A549 (cell line): ENCODE data around the gene CCL23. TPM values are rescaled to one million over a fixed set of nuclear protein-coding genes. Genes with fewer than 3 reads are reported as not detected.

Source experiments
- ATAC-seq, 2 experiments: fragments of 200-7000 bp in 1 of 2; fragments of >200 bp in 1 of 2; cut with Nextera tagmentation in 1 of 2; cut with Tn5 transposase in 1 of 2; 3 replicates each; pipeline versions ENCODE4 v1.8.0 to v1.9.1; 2018 to 2020; ENCODE audit warnings: mild to moderate bottlenecking in 1 of 2, moderate library complexity in 1 of 2
- CTCF ChIA-PET: fragments of 300-600 bp; sonication (Branson Sonifier 250); formaldehyde crosslinking; extraction: SDS; loops from one replicate; lab custom pipeline; 2021; ENCODE audit warnings: antibody characterized with exemption, inconsistent platforms; lab: Yijun Ruan, JAX
- POLR2A ChIA-PET: fragments of 350-600 bp; formaldehyde crosslinking; extraction: SDS; loops from one replicate; lab custom pipeline; 2021; ENCODE audit warnings: antibody characterized with exemption, inconsistent platforms; lab: Yijun Ruan, JAX
- DNase-seq, 2 experiments: peaks; one replicate each; pipeline versions ENCODE4 v3.0.0 to v3.0.0-alpha.2; 2011 to 2016; ENCODE audit warnings: low read depth in 1 of 2, low spot score in 1 of 2
- FAIRE-seq: peaks from 2 replicates; lab custom pipeline; 2011; peaks lifted over from hg19 to GRCh38; lab: Jason Lieb, UNC
- H3K27ac ChIP-seq, 2 experiments: fragments of >200 bp; sonication (Bioruptor Twin); formaldehyde crosslinking; 3 replicates each; pipeline ENCODE4 v1.5.1; 2016 to 2017
- H3K4me1 ChIP-seq: fragments of >200 bp; sonication (Bioruptor Twin); formaldehyde crosslinking; 3 replicates; pipeline ENCODE4 v1.6.1; 2016
- H3K4me2 ChIP-seq: fragments of >200 bp; sonication (Bioruptor Twin); formaldehyde crosslinking; 3 replicates; pipeline ENCODE4 v1.6.1; 2016
- H3K4me3 ChIP-seq: fragments of >200 bp; sonication (Bioruptor Twin); formaldehyde crosslinking; 3 replicates; pipeline ENCODE4 v1.5.1; 2016
- H3K9me3 ChIP-seq: fragments of >200 bp; sonication (Bioruptor Twin); formaldehyde crosslinking; 3 replicates; pipeline ENCODE4 v1.6.1; 2016
- CEBPB ChIP-seq, 2 experiments: fragments of >200 bp in 1 of 2; sonication (Bioruptor Twin) in 1 of 2; formaldehyde crosslinking in 1 of 2; IDR thresholded peaks; 2 replicates each; pipeline ENCODE4 v1.6.1; 2012 to 2016
- CHD2 ChIP-seq: fragments of 150-350 bp; IDR thresholded peaks from 2 replicates; pipeline ENCODE4 v1.6.1; 2014; ENCODE audit warnings: low read length; ENCODE audit not compliant: partially characterized antibody
- EHMT2 ChIP-seq: fragments of 200-600 bp; sonication (generic); IDR thresholded peaks from 2 replicates; pipeline ENCODE4 v1.6.1; 2016; ENCODE audit warnings: antibody characterized with exemption, low read depth, mild to moderate bottlenecking, moderate library complexity
- FOSB ChIP-seq: fragments of 250-450 bp; sonication (Bioruptor Pico); IDR thresholded peaks from 2 replicates; pipeline ENCODE4 v1.5.0; 2020; ENCODE audit warnings: mild to moderate bottlenecking, moderate library complexity
- FOXS1 ChIP-seq: fragments of 250-450 bp; sonication (Bioruptor Pico); IDR thresholded peaks from 2 replicates; pipeline ENCODE4 v1.5.0; 2020; ENCODE audit warnings: mild to moderate bottlenecking, moderate library complexity
- GATA3 ChIP-seq: IDR thresholded peaks from 2 replicates; pipeline ENCODE4 v1.6.1; 2012; ENCODE audit warnings: borderline replicate concordance
- HDAC2 ChIP-seq: fragments of 200-600 bp; sonication (generic); IDR thresholded peaks from 2 replicates; pipeline ENCODE4 v1.6.1; 2016
- HOXA7 ChIP-seq: fragments of 250-450 bp; sonication (Bioruptor Pico); IDR thresholded peaks from 2 replicates; pipeline ENCODE4 v1.5.0; 2020; ENCODE audit warnings: mild to moderate bottlenecking, moderate library complexity
- HOXB5 ChIP-seq: fragments of 250-450 bp; sonication (Bioruptor Pico); IDR thresholded peaks from 2 replicates; pipeline ENCODE4 v1.5.0; 2020; ENCODE audit warnings: mild to moderate bottlenecking, moderate library complexity
- JUN ChIP-seq, 2 experiments: fragments of >200 bp; sonication (Bioruptor Twin); formaldehyde crosslinking; IDR thresholded peaks; 2 replicates in 1 of 2; 3 replicates in 1 of 2; pipeline ENCODE4 v1.6.1; 2016 to 2017
- KDM1A ChIP-seq: fragments of 200-600 bp; sonication (generic); IDR thresholded peaks from 2 replicates; pipeline ENCODE4 v1.6.1; 2016; ENCODE audit warnings: low read depth, mild to moderate bottlenecking
- KDM5A ChIP-seq: fragments of 200-600 bp; sonication (generic); IDR thresholded peaks from 2 replicates; pipeline ENCODE4 v1.6.1; 2016; ENCODE audit warnings: antibody characterized with exemption, mild to moderate bottlenecking
- MAZ ChIP-seq: fragments of 150-350 bp; IDR thresholded peaks from 2 replicates; pipeline ENCODE4 v1.6.1; 2014; ENCODE audit warnings: antibody characterized with exemption, low read depth, low read length, borderline replicate concordance
- MYC ChIP-seq: IDR thresholded peaks from 2 replicates; pipeline ENCODE4 v1.6.1; 2012; ENCODE audit warnings: mild to moderate bottlenecking, inconsistent platforms, low read length, improper control_type of control experiment, borderline replicate concordance
- NFE2L2 ChIP-seq: fragments of 150-350 bp; conservative IDR thresholded peaks from 2 replicates; pipeline ENCODE4 v1.6.1; 2014; ENCODE audit warnings: low read length
- NR3C1 ChIP-seq: fragments of >200 bp; sonication (Bioruptor Twin); formaldehyde crosslinking; IDR thresholded peaks from 3 replicates; pipeline ENCODE4 v1.6.1; 2017
- PHF8 ChIP-seq: fragments of 200-600 bp; sonication (generic); IDR thresholded peaks from 2 replicates; pipeline ENCODE4 v1.6.1; 2016; ENCODE audit warnings: low read depth, mild to moderate bottlenecking, antibody characterized with exemption, moderate library complexity, borderline replicate concordance
- POLR2AphosphoS2 ChIP-seq: conservative IDR thresholded peaks from 2 replicates; pipeline ENCODE4 v1.6.1; 2012; ENCODE audit warnings: low read length, improper control_type of control experiment, inconsistent platforms
- RAD21 ChIP-seq, 2 experiments: fragments of >200 bp in 1 of 2; sonication (Bioruptor Twin) in 1 of 2; formaldehyde crosslinking in 1 of 2; IDR thresholded peaks in 1 of 2; conservative IDR thresholded peaks in 1 of 2; 2 replicates in 1 of 2; 3 replicates in 1 of 2; pipeline ENCODE4 v1.6.1; 2012 to 2018; ENCODE audit warnings: inconsistent platforms in 1 of 2
- TFCP2L1 ChIP-seq: fragments of 250-450 bp; sonication (Bioruptor Pico); IDR thresholded peaks from 2 replicates; pipeline ENCODE4 v1.5.0; 2021; ENCODE audit warnings: mild to moderate bottlenecking
- ZC3H11A ChIP-seq: fragments of 450-650 bp; IDR thresholded peaks from 2 replicates; pipeline ENCODE4 v1.6.1; 2014; ENCODE audit warnings: antibody characterized with exemption, mild to moderate bottlenecking
- ZSCAN20 ChIP-seq: fragments of 250-450 bp; sonication (Bioruptor Pico); IDR thresholded peaks from 2 replicates; pipeline ENCODE4 v1.8.0; 2022; ENCODE audit warnings: mild to moderate bottlenecking, moderate library complexity
- WGBS: methylation state at CpG from one replicate; pipeline ENCODE4 v1.1.6; 2017; ENCODE audit errors: missing lambda C conversion rate; 5-methylcytosine and 5-hydroxymethylcytosine counted together
- polyA plus RNA-seq, 4 experiments: library from polyadenylated mRNA; depleted of rRNA in 3 of 4; stranded (reverse); fragments of >200 nt; fragmentation: RNase III in 1 of 4; extraction: RNeasy Plus Mini Kit Qiagen cat#74134 plus additional on column Dnase treatment in 1 of 4; gene quantifications; 2 replicates in 3 of 4; 3 replicates in 1 of 4; pipeline ENCODE4 v1.2.3, GENCODE V29; 2011 to 2017
- TF ChIP-seq, protein P1 (sequence below): fragments of 450-650 bp; IDR thresholded peaks from 2 replicates; pipeline ENCODE4 v1.6.1; 2014; ENCODE audit warnings: antibody characterized with exemption
- TF ChIP-seq, protein P2 (sequence below): IDR thresholded peaks from 2 replicates; pipeline ENCODE4 v1.6.1; 2012

CCL23 gene
- polyA plus RNA-seq, 2 of the 4 experiments (the other 2 are of a cell fraction), result not detected

DNA sequence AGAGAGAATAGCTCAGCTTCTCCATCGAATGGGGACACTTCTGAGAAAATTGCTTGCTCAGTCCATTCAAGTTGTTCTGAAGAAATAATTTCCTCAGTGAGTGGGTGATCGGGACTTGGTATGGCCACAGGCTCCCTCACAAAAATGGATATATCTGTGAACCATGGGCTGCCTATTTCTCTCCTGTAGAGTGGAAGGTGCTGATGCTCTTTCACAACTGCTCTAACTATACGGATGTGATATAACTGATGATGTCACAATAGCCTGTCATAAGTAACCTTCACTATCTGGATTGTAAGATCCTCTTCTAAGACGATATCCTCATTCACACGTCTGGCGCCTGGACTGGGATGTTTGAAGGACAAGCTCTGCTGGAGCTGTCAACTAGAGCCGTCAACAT lies 41.6 kb upstream of the CCL23 start:
- no peak for DNase-seq
- 26% methylated on average over 7 of the region's 7 CpGs for WGBS
- CTCF ChIA-PET, result interaction anchor here (1.6 kb wide), 1 partner anchor 13 kb away, joined by 4 read pairs; no protein-coding TSS in a partner anchor
- no peak overlapping the region for H3K4me3 ChIP-seq
- H3K27ac ChIP-seq, result no peak overlapping the region
- POLR2A ChIA-PET, result no interaction called here
- ATAC-seq, result no peak
- H3K4me1 ChIP-seq, result no peaks in the 10 kb centered on the region
- H3K9me3 ChIP-seq, result no peaks in the 10 kb centered on the region
- no peak for TF ChIP-seq EHMT2
- no peak for TF ChIP-seq HOXA7 (CRISPR knock-in tag)
- no peak overlapping the region for H3K4me2 ChIP-seq
- FAIRE-seq, result no peak

DNA sequence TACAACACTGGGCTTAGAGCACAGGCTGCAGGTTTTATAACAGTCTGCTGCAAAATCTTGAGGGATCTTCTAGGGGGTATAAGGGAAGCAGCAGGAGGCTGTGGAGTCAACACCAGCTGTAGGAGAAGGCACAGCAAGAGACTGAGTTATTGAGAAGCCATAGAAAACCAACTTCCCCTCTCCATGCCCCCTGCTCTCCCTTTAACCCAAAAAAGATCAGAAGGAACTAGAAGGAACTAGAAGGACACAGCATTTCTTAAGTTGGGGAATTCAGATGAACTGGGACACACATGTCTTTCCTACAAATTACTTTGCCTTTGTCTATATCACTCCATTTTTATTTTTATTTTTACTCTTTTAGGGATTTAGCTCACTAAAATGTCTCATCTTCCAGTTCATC lies 40.1 kb upstream of the CCL23 start:
- CTCF ChIA-PET, result interaction anchor here (1.3 to 1.8 kb wide), 3 partner anchors 15 to 91 kb away, joined by 4 to 6 read pairs (median 6); no protein-coding TSS in a partner anchor
- no peak overlapping the region for H3K4me2 ChIP-seq
- FAIRE-seq, result no peak

DNA sequence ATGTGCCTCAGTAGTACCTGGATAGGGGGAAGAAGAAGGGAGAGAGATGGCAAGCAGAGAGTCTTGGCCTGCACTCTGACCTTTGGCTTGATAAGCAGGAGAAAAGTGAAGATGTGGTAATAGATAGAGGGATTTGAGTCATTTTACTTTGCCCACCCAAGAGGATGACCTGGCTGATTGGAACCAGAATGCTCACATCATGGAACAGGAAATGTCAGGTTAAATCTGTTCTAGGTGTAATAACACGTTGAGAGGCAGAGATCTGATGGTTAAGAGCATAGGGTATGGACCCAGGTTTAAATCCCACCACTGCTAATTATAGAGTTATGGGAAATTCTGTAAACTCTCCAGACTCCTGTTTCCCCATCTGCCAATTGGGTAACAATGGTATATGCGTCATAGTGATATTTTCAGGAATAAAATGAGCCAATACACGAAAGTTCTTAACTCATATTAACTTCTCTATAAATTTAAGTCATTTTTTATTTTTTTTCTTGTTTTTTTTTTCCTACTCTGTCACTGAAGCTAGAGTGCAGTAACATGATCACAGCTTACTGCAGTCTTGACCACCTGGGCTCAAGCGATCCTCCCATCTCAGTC lies 38.2 kb upstream of the CCL23 start:
- no peak overlapping the region for H3K4me2 ChIP-seq
- CTCF ChIA-PET, result interaction anchor here (1.5 to 1.8 kb wide), 3 partner anchors 16 to 93 kb away, joined by 5 to 7 read pairs (median 6); no protein-coding TSS in a partner anchor
- no peaks in the 10 kb centered on the region for H3K9me3 ChIP-seq
- WGBS, result 29% methylated on average over 4 of the region's 4 CpGs
- H3K4me1 ChIP-seq, result no peaks in the 10 kb centered on the region
- POLR2A ChIA-PET, result no interaction called here
- no peak for DNase-seq
- no peak for FAIRE-seq
- no peak overlapping the region for H3K27ac ChIP-seq
- TF ChIP-seq PHF8 (no peak), GATA3 (no peak), JUN (IDR thresholded peaks at IDR 0.05) (no peak), FOXS1 (no peak), NFE2L2 (no peak), CHD2 (no peak), HOXB5 (CRISPR knock-in tag) (no peak), HDAC2 (no peak), POLR2AphosphoS2 (no peak), NR3C1 (no peak), KDM1A (no peak), HOXA7 (CRISPR knock-in tag) (no peak)
- TF ChIP-seq, protein P1, sequence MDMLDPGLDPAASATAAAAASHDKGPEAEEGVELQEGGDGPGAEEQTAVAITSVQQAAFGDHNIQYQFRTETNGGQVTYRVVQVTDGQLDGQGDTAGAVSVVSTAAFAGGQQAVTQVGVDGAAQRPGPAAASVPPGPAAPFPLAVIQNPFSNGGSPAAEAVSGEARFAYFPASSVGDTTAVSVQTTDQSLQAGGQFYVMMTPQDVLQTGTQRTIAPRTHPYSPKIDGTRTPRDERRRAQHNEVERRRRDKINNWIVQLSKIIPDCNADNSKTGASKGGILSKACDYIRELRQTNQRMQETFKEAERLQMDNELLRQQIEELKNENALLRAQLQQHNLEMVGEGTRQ, result no peak
- ATAC-seq, result no peak
- no peak overlapping the region for H3K4me3 ChIP-seq

More for the DNA sequence above, 40.1 kb upstream of the CCL23 start:
- ATAC-seq, result no peak
- H3K9me3 ChIP-seq, result no peaks in the 10 kb centered on the region
- H3K4me1 ChIP-seq, result no peaks in the 10 kb centered on the region
- no peak overlapping the region for H3K4me3 ChIP-seq
- TF ChIP-seq CEBPB (IDR thresholded peaks at IDR 0.05) (no peak), MAZ (no peak), KDM5A (no peak), ZSCAN20 (no peak), MYC (no peak), TFCP2L1 (CRISPR knock-in tag) (no peak), ZC3H11A (no peak), HOXB5 (CRISPR knock-in tag) (no peak), FOSB (CRISPR knock-in tag) (no peak), GATA3 (no peak), RAD21 (conservative IDR thresholded peaks at IDR 0.05 in 1 of 2, IDR thresholded peaks at IDR 0.05 in 1 of 2) (no peak)
- TF ChIP-seq, protein P2, sequence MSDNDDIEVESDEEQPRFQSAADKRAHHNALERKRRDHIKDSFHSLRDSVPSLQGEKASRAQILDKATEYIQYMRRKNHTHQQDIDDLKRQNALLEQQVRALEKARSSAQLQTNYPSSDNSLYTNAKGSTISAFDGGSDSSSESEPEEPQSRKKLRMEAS, result no peak
- TF ChIP-seq, protein P1, result no peak
- H3K27ac ChIP-seq, result no peak overlapping the region
- no peak for DNase-seq
- POLR2A ChIA-PET, result no interaction called here
